ENCODE data around the gene VRTN. TPM values are rescaled to one million over a fixed set of nuclear protein-coding genes. Genes with fewer than 3 reads are reported as not detected.
A peak's percentile ranks its signal among the peaks of the same experiment; 100 is the strongest.

The VRTN gene
- total and polyA plus RNA-seq, 2 of the 13 experiments (the other 11 are each of a cell fraction or from before 2014, with no cell fraction given), result not detected

GRCh38 chr14:74302634-74303569 lies 45.4 kb upstream of the VRTN start, which contains the start of gene ABCD4 (continued):
- TF ChIP-seq ZNF552 (CRISPR knock-in tag; IDR thresholded peaks at IDR 0.05; ENCODE audit: borderline replicate concordance) (peak; percentile 65; the same call in 1 of the 2 replicates), ZNF562 (CRISPR knock-in tag; IDR thresholded peaks at IDR 0.05; ENCODE audit: borderline replicate concordance) (no peak), NKX3-1 (CRISPR knock-in tag; IDR thresholded peaks at IDR 0.05) (0 out of 2 replicates have a peak, but pooled peaks have one; percentile 61), KDM4B (CRISPR knock-in tag; IDR thresholded peaks at IDR 0.05) (no peak), LBX2 (CRISPR knock-in tag; IDR thresholded peaks at IDR 0.05; ENCODE audit: borderline replicate concordance) (peak; percentile 71; the same call in 1 of the 2 replicates), ZNF75D (CRISPR knock-in tag; IDR thresholded peaks at IDR 0.05; ENCODE audit: borderline replicate concordance) (no peak), E2F2 (CRISPR knock-in tag; IDR thresholded peaks at IDR 0.05; ENCODE audit: borderline replicate concordance) (no peak), KLF6 (CRISPR knock-in tag; IDR thresholded peaks at IDR 0.05) (0 out of 2 replicates have a peak, but pooled peaks have one; percentile 46), KMT2A (CRISPR knock-in tag; IDR thresholded peaks at IDR 0.05) (peak; percentile 66; the same call in 1 of the 2 replicates), STAT6 (CRISPR knock-in tag; IDR thresholded peaks at IDR 0.05; ENCODE audit: borderline replicate concordance) (no peak), SMARCC2 (IDR thresholded peaks at IDR 0.05) (no peak), SAP130 (CRISPR knock-in tag; IDR thresholded peaks at IDR 0.05; ENCODE audit: low read depth) (peak; percentile 83), PAWR (CRISPR knock-in tag; IDR thresholded peaks at IDR 0.05; ENCODE audit: borderline replicate concordance) (no peak), TARDBP (CRISPR knock-in tag; IDR thresholded peaks at IDR 0.05) (peak; percentile 63), PAXIP1 (CRISPR knock-in tag; conservative IDR thresholded peaks at IDR 0.05) (peak; percentile 42; the same call in 1 of the 2 replicates), ZNF703 (CRISPR knock-in tag; IDR thresholded peaks at IDR 0.05; ENCODE audit: borderline replicate concordance) (peak; percentile 38; the same call in 1 of the 2 replicates), CHCHD3 (CRISPR knock-in tag; IDR thresholded peaks at IDR 0.05) (no peak), ZFY (CRISPR knock-in tag; IDR thresholded peaks at IDR 0.05) (peak; percentile 95), ELF1 (CRISPR knock-in tag; IDR thresholded peaks at IDR 0.05) (peak; percentile 90), ARHGAP35 (CRISPR knock-in tag; IDR thresholded peaks at IDR 0.05; ENCODE audit: borderline replicate concordance) (peak; percentile 91; the same call in 1 of the 2 replicates), DDIT3 (CRISPR knock-in tag; IDR thresholded peaks at IDR 0.05) (no peak)

Measured in HepG2 (cell line).